ENCODE measurements around the gene PODN.

PODN gene

GRCh38 chr1:53091841-53092645, 30.0 kb downstream of the PODN start:
- DNase-seq = no peak

DNA sequence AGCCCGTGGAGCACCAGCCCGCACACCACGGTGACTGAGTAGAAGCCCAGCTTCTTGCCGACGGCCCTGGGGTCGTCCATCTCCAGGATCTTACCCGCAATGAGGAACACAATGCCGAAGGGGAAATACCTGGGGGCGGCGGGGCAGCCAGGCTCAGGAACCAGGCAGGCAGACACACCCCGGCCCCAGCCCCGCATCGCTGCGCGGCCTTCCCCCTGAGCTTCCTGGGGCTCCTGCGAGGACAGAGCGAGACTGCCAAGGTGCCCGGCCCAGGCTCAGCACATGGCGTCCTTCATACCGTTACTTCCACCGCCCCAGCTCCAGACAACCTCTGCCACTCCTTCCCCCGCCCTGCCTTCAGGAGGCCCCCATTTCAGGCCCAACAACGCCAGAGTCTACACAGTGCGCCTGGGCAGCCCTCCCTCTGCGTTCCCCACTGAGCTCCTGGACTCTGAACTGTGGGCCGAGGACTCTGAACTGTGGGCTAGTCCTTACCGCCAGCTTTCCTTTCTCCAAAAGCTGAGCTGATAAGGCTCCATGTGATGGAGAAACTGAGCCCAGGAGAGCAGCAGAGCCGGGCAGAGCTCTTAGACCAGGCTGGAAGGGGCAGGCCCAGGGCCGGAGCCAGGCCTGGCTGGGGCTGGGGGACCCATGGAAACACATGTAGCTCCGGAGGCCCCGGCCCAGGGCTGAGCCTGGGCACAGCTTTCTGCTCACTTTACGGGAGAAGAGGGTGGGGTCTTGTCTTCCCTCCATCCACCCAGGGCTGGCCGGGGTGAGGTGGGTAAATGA, 30.8 kb downstream of the PODN start:
- no peak for DNase-seq

DNA sequence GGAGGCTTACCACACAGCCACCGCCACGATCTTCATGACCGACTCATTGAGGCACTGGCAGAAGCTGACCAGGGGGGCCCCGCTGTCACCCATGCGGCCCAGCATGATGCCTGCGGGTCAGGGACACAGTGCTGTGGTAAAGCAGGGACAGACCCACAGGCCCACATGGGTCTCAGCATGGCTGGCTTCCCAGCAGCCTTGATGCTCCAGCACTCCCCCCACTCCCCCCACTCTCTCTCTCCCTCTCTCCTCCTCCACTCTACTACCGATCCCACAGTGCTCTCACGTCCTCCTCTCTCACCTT, 31.4 kb downstream of the PODN start:
- DNase-seq = no peak

GRCh38 chr1:53093778-53094532, 31.9 kb downstream of the PODN start:
- DNase-seq = no peak

DNA sequence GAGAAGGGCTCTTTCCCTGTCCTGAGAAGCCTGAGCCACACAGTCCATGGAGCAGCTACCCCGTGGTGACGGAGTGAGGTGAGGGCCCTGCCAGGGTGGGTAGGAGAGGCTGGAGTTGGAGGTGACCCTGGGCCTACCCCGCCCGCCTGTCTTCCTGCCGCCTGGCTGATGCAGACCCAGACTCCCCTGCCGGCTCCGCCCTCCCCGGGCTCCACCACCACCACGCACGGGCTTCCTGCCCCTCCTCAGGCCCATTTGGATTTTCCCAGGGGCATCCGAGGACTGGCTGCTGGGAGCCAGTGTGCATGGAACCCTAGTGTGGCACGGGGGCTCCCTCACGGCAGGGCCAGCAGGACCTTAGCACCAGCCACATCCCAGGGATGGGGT, 32.5 kb downstream of the PODN start:
- DNase-seq = no peak

- no peak for DNase-seq
Measured at GRCh38 chr1:53104289-53104913, 42.4 kb downstream of the PODN start.

- no peak for DNase-seq
Measured at GRCh38 chr1:53107090-53107489, 45.1 kb downstream of the PODN start.

GRCh38 chr1:53107570-53108322, 45.7 kb downstream of the PODN start:
- DNase-seq = no peak

GRCh38 chr1:53108646-53109580, 46.9 kb downstream of the PODN start:
- no peak for DNase-seq

DNA sequence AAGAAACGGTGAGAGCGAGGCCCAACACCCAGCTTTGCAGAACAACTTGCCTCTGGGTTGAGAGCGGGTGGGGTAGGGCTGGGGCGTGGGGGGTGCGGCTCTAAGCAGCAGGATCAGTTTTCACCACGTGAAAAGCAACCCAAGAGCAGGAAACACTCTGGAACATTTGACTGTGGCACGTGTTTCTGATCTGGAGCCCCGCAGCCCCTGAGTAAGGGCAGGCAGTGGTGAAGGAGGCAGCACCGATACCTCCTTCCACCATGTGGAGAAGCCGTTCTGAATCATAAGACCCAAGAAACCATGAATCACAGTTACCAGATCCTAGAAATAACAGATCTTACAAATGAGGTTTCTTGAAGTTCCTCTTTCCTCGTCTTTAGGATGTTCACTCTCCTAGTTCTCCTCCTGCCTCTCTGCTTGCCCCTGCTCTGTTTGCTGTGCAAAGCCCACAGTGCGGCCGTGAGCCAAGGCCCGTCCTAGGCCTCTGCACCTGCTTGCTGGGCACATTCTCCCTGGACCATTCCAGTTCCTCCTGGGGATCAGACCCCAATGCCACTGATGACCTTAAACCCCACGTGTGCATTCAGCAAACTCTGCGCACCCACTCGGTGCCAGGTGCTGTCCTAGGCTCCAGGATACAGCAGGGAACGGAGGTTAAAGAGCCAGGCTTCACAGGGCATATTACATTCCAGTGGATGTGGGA, 48.5 kb downstream of the PODN start:
- DNase-seq = no peak

GRCh38 chr1:53111073-53111556, 49.1 kb downstream of the PODN start:
- DNase-seq = no peak

- no peak for DNase-seq
Measured at GRCh38 chr1:53111693-53112092, 49.7 kb downstream of the PODN start.

- DNase-seq = no peak
Measured at GRCh38 chr1:53112271-53112774, 50.3 kb downstream of the PODN start.

DNA sequence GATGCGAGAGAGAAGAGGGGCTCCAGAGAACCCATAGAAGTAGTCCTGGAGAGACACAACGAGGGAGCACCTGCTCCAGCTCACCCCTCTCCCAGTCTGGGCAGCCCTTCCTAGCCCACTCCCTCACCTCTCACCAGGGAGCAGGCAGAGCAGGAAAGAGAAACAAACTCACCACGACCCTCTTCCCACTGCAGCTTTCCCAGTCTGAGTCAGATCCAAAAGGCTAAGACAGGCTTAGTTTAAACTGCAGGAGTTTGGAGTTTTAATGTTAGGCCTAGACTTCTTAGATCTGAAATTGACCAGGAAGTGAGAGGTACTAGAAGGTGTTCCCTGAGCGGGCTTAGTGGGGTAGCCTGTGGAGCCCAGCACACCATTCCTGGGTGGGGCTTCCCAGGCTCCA, 50.8 kb downstream of the PODN start:
- no peak for DNase-seq

DNA sequence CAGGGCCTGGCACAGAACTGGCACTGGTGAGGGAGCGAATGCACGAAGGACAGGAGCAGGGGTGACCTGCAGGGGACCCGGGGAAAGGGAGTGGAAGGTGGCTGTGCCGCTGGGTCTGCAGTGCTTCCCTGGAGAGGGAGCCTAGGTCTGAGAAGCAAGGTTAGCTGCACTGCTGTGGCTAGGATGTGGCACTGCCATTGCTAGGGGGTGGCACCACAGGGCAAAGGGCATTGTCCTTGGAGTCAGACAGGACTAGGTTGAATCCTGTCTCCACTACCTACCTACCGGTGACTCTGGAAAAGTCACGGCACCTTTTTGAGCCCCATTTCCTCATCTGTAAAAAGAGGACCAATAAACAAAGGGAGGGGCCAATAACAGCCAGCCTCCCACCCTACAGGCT, 52.1 kb downstream of the PODN start:
- no peak for DNase-seq

- no peak for DNase-seq
Measured at GRCh38 chr1:53114581-53115400, 52.8 kb downstream of the PODN start.

GRCh38 chr1:53115403-53116306, 53.6 kb downstream of the PODN start:
- DNase-seq = no peak

DNA sequence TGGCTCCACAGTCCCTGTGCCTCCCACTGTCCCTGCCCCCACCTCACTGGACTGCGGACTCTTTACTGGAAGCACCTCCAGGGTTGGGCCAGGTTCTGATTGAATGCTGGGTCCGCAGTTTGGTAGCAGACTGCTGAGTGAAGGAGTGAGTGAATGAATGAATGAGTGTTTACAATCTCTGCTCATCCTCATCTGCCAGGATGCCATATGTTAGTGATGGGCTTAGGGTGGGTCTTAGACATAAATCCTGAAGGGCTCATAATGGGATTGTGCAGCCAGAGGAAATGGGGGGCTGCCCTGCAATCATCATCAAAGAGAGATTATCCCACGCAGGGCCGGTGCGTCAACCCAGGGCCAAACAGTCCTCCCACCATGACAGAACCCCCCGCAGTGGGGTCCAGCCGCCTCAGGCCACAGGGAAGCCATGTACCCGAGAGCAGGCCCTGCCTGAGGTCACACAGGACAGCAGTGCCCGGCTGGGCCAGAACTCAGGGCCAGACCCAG, 54.3 kb downstream of the PODN start:
- DNase-seq = no peak
